ENCODE results near the gene CTRL.

DNA sequence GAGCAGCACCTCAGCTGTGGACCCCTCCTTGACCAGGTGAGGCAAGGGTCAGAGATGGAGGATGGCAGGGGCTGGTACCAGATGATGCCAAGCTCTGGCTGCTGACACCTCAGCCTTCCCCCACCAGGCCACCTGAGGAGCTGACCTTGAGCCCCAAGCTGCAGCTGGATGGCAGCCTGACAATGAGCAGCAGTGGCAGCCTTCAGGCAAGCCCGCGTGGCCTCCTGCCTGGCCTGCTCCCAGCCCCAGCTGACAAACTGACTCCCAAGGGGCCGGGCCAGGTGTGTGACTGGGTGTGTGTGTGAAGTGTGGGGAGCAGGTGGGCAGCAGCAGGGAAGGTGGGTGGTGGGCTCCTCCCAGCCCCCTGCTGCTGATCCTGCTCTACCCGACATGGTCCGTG lies 51.7 kb downstream of the CTRL start:
- TF ChIP-seq CTCF (IDR thresholded peaks at IDR 0.05) (no peak), POLR2A (IDR thresholded peaks at IDR 0.05) (no peak), POLR2AphosphoS5 (IDR thresholded peaks at IDR 0.05) (no peak)
